Measurements from ENCODE around the gene ATG4B.
A peak's percentile ranks its signal among the peaks of the same experiment; 100 is the strongest.
"Not testable (repeated sequence)": the region's sequence is repeated elsewhere in the genome, so short reads cannot be mapped to it uniquely, and the experiment has no call there.

ATG4B gene

DNA sequence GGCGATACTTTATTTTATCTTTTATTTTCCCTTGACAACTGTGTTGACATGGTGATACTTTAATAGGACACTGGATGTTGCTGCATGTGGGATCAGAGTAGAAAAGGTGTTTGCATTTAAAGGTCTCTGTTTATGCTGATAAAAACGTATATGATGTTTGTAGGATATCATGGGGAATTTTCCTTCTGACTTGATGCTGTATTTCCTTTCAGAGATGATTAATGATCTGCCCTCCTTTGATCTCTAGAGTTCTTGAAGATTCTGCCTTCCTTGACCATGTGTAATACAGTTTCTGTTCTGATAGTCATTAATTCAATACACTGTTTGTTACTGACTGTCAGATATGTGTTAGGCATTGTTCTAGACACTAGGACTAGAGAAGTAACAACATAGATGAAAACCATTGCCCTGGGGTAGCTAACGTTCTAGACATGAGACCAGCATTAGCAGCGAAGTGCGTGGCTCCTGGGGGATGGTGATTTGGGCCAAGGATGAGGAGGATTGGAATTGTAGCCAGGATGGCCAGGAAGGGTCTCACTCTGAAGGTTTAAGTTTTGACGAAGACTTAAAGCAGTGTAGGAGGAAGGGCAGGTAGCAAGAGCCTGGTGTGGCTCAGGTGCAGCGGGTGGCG lies 2.8 kb downstream of the ATG4B start:
- DNase-seq, result no peak

DNA sequence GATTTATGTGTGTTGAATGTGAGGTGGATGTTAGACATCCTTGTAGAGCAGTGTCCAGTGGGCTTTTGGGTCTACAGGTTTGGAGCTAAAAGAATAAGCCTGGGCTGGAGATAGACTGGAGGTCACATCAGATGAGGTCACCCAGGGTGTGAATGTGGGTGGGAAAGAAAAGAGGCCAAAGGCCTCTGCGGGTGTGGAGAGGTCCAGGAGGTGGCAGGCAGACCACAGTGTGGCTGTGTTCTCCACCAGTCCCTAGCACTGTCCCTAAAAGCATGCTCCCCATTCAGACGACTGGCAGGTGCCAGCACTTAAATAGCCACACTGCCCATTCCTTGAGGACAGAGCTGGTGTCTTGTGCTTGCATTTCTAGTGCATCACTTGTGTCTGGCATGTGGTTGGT lies 4.1 kb downstream of the ATG4B start:
- no peak for DNase-seq

DNA sequence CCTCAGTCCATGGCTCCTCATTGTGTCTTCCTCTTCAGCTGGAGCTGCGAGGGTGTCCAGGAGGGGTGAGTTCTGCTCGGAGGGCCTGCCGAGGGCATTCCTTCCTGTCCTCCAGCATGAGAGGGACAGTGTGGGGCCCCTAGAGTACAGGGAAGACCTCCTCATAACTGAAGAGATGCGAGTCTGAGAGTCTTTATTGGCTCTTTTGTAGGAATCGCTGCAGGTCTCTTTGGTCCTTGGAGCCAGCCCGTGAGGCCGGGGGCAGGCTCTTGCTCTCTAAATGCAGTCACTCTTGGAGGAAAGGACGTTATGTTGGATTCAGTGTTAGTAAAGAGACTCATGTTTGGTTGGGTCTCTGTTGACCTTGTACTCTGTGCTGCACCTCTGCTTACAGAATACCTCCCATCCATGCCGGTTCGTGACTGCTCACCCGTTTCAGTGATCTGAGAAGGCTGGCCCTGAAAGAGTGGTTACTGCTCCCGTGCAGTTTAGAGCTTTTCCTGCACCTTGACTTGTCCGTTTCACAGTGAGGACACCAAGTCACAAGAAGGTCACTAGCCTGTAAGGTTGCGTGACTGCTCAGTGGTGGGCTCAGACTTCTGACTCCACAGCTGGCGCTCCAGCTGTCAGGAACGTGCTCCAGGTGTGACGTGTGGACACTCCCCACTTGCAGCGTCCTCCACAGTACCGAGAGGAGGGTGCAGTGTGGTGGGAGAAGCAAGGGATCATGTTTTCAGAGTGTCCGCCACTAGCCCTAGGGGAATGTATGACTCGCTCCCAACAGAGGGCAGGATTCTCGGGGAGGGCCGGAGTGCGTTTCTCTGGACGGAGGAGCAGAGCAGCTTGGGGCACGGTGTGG lies 7.8 kb downstream of the ATG4B start:
- no peak for DNase-seq

DNA sequence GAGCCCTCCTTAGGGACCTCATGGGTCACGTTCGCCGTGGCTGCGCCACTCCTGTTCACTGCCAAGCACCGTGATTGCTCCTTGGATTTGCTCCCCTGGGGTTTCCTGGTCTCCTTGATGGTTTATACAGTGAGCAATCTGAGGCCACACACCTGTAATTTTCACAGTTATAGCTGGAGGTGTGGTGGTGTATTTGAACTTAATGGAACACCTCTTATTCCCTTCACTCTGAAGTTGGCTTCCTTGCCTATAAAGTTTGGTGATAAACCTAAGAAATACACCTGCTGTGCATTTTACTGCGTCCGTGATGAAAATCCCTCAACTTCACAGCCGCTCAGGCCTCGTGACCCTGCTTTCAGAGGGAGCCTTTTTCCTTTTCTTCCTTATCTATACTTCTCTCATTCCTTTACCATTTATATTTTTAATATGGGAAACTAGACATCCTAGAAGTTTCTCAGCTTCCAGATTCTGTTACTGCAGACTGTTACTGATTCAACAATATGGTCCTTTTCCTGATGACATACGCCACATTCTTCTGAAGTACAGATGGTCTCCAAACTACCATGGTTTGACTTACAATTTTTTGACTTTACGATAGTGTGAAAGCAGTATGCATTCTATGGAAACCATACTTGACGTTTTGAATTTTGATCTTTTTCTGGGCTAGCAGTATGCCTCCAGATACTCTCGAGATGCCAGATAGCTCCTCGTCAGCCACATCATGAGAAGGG lies 8.6 kb downstream of the ATG4B start:
- DNase-seq, result no peak

DNA sequence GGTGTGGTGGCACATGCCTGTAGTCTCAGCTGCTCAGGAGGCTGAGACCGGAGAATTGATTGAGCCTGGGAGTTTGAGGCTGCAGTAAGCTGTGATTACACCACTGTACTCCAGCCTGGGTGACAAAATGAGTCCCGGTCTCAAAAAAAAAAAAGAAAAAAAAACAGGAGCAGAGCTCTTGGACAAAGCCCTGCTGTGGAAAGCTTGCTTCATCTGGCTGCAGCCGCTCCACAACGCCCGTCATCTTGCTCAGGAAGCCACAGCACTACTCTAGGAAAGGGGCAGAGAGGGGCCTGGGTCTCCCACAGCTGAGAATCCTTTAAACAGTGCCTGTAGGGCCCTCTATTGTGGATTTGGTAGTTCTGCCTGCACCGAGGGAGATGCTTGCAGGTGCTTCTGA lies 11.0 kb downstream of the ATG4B start:
- DNase-seq, result no peak

DNA sequence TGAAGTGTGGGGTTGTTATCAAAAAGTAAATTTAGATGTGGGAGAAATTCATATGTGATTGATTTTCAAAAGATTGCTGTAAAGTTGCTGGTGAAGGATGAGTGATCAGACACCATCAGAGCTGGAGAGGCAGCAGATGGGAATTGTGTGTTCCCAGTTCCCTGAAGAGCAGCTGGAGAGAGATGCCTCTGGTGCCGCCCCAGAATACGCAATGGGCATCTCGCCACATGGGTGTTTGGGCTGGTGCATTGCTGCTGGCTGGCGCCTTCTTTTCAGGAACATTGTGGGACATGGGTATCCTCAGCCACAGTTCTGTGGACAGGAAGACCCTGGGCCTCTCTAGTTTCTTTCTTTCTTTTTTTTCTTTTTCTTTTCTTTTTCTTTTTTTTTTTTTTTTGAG lies 11.9 kb downstream of the ATG4B start:
- no peak for DNase-seq

DNA sequence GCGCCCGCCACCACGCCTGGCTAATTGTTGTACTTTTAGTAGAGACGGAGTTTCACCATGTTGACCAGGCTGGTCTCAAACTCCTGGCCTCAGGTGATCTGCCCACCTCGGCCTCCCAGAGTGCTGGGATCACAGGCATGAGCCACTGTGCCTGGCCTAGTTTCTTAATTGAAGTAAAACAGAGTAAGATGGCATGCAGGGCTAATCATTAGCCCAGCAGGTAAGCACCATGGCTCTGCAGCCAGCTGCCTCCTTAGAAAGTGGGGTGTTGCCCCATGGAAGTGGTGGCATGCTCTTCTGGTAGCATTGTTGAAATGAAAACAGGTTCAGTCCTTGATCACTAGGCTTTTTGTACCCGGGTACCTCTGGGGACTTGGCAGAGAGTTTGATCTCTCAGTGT lies 12.4 kb downstream of the ATG4B start:
- no peak for DNase-seq

DNA sequence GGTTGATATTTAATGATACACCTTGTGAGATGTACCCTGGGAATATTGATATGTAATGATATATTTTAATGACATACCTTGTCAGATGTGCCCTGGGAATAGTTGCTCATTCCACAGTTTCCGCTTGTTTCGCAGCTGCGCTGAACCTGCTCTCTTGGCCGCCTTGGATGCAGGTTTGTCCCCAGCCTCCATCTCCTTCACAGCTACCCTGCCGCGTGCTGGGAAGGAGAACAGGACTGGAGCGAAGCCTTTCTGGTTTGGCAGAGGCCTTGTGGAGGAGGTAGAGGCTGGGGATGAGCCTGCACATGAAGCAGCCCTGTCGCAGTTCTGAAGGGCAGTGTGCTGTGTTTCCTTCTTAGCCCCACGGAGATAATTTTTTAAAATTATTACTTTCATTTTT lies 14.6 kb downstream of the ATG4B start:
- no peak for DNase-seq

DNA sequence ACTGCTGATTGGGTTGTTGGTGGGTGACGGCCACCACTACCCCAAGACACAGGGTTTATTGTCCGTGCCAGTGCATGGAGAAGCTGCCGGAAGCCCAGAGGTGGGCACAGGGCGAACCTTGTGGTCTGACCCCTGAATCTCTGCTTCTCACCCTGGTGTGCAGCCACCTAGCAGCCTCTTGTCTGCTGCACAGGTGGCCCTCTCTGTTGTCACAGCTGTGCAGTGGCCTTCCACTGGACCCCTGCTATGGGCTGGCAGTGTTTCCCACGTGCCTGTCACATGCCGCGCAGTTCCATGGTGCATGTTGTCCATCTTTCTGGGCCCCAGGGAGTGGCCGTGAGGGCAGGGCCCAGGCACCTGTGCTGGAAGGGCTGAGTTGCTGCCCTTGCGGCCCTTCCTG lies 15.2 kb downstream of the ATG4B start:
- DNase-seq, result no peak

DNA sequence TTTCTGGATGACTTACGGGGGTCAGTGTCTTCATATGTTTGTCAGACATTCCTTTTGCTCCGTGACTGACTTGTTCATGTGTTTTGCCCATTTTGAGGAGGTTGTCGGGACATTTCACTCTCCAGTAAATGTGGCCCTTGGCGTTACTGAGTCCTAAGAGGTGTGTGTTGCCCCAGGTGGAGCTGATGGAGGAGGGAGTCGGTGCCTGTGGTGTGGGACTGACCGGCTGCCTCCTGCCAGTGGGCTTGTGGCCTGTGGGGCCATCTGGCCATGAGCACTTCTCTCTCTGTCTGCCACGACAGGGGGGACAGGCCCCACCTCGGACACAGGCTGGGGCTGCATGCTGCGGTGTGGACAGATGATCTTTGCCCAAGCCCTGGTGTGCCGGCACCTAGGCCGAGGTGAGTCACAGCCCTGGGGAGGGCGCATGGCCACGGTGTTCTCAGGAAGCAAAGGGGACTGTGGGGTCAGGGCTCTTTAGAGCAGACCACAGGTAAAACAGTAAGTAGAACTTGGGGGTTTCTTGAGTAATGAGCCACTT lies 15.8 kb downstream of the ATG4B start:
- DNase-seq, result no peak

DNA sequence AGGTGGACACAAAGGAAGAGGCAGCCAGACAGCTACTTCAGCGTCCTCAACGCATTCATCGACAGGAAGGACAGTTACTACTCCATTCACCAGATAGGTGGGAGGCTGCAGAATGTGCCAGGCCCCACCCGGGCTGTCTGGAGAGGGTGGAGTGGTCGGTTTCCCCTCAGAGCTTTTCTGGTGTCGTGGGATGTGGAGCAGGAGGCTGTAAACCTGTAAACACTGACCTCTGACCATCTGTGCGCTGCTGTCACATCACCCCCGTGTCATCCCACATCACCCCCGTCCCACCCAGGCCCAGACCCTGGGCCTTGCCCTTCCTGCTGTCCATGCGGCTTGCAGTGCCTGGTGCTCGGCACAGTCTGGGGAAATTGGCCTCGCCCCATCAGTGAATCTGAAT lies 17.1 kb downstream of the ATG4B start:
- no peak for DNase-seq

DNA sequence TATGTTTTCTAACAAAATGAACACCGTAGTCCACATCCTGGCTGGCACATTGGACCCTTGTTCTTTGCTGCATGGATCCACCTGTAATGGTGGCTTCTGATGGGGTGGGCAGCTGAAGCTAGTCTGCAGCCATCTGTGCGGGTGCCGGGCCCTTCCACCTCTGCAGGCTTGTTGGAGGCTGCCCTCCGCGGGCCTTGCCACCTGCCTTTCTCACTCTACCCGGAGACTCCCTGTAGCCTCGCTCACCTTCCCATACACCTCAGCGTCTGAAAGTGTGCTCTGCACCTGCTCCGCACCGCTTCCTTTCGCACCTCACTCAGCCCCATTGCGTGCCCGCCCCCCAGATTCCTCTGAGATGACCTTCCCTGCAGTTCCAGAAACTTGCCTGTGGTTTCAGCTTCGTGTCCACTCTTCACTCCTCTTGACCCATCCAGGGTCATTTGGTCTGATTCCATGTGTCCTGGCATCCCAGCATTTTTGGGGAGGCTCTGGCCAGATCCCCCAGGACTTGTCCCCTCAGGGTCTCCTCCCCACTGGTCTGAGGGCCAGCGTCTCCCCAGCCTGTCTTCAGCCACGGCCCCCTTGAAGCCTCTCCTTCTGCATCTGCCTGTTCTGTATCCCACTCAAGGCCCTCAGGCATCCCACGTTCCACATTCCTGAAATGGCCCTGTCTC lies 18.2 kb downstream of the ATG4B start:
- no peak for DNase-seq

DNA sequence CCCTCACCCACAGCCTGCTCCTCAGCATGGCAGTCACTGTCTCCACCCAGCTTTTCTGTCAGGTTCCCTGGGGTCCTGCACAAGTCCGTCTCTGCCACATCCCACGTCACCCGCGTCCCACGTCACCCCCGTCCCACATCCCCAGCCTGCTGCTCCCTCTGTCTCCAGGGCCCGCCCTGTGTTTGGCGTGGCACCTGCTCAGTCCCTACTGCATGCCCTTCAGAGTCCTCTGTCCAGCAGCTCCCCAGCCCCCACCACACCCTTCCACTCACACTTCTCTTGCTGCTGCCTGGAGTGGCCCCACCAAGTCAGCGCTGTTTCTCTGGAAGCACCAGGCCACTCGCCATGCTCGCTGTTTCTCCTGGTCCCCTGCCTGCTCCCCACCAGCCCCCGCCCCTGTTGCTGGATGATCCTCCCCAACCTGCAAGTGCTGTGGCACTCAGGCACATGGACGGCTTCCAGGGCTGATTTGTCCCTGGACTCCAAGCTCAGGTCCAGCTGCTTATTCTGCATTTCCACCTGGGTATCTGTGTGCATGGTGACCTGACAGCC lies 18.8 kb downstream of the ATG4B start:
- no peak for DNase-seq

DNA sequence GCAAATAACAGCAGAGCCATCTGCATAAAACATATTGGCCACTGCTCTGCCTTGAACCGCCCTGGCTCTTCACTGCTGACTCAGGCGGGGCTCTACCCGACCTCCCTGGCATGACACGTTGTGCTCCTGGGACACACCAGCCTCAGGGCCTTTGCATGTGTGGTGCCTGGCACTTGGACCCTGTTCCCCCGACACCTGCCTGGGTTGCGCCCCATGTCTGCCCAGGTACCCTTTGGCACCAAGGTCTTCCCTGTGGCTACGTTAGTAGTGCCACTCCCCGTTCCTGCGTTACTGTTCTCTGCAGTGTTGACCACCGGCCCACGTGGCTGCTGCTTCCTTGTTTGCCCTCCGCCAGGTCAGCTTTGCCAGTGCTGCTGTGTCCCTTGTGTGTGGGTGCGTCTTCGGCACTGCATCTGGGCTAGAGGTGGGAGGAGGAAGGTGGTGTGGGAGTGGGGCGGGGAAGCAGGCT lies 20.3 kb downstream of the ATG4B start:
- no peak for DNase-seq

DNA sequence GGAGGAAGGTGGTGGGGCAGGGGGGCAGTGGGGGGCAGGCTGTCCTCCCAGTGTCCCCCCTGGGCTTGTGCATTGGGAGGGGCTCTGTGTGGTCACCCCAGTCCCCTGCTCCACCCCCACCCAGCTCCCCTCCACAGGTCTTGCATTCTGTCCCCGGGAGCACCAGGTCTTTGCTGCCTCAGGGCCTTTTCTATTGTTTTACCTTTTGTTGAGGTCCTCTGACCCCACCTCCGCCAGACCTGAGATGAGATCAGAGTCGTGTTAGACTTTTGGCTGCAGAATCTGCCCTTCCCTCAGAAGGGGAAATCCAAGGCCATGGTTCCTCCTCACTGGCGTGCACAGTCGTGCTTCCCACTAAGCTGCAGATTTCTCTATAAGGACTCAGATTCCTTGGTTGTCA lies 20.8 kb downstream of the ATG4B start:
- no peak for DNase-seq

DNA sequence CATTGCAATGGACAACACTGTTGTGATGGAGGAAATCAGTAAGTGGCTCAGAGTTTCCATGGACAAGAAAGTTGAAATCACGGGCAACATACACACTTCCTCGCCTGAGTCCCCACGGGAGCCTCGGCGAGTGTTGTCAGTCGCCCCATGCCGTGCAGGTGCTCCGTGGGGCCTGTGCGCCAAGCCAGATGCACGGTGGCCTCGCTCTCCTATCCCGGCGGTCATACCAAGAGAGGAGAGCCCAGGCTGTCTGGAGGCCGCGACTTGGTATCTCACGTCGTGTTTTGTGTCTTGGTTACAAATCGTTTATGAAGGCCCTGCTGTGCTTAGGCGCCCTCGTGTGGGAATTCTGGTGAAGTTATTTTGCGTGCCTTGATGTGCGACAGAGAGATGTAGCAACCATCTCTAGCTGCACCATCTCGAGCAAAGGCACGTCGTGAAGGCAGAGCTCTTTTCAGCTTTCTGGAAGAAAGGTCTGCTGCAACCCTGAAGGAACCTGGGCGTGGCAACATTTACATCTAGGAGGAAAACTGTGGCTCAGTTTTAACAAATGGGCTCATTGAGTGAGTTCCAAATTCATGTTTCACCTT lies 21.8 kb downstream of the ATG4B start:
- peak; percentile 38 for DNase-seq

DNA sequence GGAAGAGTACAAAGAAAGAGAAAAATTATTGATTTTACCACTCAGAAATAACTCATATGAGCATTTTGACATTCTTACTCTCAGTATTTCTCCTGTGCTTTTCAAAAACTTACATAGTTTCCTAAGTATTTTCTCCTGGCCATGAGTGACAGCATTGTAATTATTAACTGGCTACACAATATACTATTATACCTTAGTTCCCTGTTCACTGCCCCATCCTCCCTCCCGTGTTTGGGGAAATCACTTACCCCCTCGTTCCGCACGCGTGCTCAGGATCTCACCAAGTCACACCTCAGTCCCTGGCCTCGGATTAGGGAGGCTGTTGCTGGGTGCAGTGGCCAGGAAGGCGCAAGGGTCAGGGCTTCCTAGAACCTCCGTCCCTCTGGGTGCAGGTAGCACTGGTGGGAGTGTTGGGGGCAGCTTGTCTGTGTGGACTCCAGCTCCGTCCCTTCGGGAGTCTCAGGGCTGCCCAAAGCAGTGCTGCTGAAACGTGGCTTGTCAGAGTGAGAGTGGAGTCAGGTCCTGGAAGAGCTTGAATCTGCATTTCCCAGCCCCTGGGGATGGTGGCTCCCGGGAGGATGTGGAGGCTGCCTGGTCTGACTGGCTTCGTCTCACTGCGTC lies 23.2 kb downstream of the ATG4B start:
- DNase-seq, result no peak

DNA sequence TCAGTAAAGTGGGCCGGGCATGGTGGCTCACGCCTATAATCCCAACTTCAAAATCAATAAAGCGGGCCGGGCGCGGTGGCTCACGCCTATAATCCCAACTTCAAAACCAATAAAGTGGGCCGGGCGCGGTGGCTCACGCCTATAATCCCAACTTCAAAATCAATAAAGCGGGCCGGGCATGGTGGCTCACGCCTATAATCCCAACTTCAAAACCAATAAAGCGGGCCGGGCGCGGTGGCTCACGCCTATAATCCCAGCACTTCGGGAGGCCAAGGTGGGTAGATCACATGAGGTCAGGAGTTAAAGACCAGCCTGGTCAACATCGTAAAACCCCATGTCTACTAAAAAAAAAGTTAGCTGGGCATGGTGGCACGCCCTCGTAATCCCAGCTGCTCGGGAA lies 25.2 kb downstream of the ATG4B start:
- not testable (repeated sequence) for DNase-seq

DNA sequence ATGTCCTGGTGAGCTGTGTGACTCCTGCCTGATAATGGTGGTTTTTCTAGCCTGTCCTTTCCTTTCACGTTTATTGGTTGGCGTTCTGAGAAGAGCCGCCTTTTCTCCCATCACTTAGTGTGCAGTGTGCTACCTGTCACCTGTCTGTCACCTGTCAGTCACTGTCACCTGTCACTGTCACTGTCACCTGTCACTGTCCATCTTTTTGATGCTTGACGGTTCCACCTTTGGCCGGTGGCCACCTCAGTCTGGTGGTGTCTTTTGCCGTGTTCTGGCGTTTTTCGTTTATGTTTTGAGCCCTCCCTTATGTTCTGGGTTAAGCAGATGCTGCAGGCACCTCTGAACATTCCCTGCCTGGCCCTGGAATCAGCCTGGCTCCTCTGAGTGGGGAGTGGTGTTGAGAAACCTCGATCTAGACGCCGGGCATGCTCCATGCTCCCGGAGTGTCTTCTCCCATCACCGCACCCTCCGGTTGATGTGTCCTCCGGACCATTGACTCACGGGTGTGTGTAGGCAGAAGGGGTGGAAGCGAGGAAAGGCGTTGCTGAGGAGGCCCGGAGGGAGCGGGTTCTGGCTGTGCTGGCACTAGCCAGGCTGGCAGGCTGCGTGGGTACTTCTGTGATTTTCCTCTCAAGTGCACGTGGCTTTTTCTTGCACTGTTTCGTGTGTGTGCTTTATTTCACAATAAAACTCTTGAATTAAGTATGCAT lies 28.4 kb downstream of the ATG4B start:
- no peak for DNase-seq

DNA sequence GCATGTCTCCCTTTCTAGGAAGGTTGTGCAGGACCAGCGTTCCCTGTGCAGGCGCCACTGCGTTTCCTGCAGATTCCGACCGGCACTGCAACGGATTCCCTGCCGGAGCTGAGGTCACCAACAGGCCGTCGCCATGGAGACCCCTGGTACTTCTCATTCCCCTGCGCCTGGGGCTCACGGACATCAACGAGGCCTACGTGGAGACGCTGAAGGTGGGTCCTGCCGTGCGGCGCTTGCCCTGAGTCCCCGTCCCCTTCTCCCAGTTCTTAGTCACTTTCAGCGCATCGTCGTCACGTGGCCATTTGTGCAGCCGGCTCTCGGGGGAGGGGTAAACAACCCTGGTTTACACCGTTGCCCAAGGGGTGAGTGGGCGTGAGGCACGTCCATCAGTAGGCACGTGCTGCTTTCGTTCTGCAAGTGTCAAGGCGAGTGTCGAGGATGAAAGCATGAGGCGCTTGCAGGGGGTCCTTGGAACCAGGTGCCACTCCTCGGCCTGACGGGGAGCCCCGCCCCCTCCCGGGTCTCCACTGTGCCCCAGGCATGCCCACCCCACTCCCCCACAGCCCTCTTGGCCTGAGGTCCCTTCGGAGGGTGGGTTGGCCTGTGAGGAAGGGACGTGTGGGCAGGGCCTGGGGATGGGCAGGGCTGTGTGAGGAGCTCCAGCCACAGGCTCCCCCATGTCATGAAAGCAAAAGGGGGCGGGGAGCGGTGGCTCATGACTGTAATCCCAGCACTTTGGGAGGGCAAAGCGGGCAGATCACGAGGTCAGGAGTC lies 29.3 kb downstream of the ATG4B start:
- DNase-seq, result no peak
